Measurements from ENCODE around the gene KRTAP21-1.
"Not testable (repeated sequence)": the region's sequence is repeated elsewhere in the genome, so short reads cannot be mapped to it uniquely, and the experiment has no call there.

Gene KRTAP21-1

GRCh38 chr21:30755328-30755727 is at the start of gene KRTAP21-1:
Gene KRTAP21-1 (minus strand): TSS chr21:30755428. CDS start chr21:30755378, 50 bp downstream.
- in situ Hi-C loops (cut with HindIII; ENCODE audit: low sequenced_read_pairs); H3K4me3 ChIP-seq (ENCODE audit: low read depth, low read length); DNase-seq (ENCODE audit: low read depth): not testable (repeated sequence)

- in situ Hi-C loops (cut with HindIII; ENCODE audit: low sequenced_read_pairs): no loop called here
- no peak overlapping the region for H3K4me3 ChIP-seq (ENCODE audit: low read depth, low read length)
- TF ChIP-seq CTCF (IDR thresholded peaks at IDR 0.05; ENCODE audit: low read depth, low read length, missing control alignments): no peak
- no peak for DNase-seq (ENCODE audit: low read depth)
Measured at GRCh38 chr21:30800605-30801004, 45.4 kb upstream of the KRTAP21-1 start.

GRCh38 chr21:30793581-30794314 is 38.5 kb upstream of the KRTAP21-1 start:
- in situ Hi-C loops (cut with HindIII; ENCODE audit: low sequenced_read_pairs): no loop called here
- DNase-seq (ENCODE audit: low read depth): no peak
- no peak overlapping the region for H3K4me3 ChIP-seq (ENCODE audit: low read depth, low read length)
- TF ChIP-seq CTCF (IDR thresholded peaks at IDR 0.05; ENCODE audit: low read depth, low read length, missing control alignments): no peak

- in situ Hi-C loops (cut with HindIII; ENCODE audit: low sequenced_read_pairs): no loop called here
- no peak for DNase-seq (ENCODE audit: low read depth)
- H3K4me3 ChIP-seq (ENCODE audit: low read depth, low read length): no peak overlapping the region
- no peak for TF ChIP-seq CTCF (IDR thresholded peaks at IDR 0.05; ENCODE audit: low read depth, low read length, missing control alignments)
Measured at GRCh38 chr21:30779249-30779648, 24.0 kb upstream of the KRTAP21-1 start.

GRCh38 chr21:30769724-30770431 is 14.7 kb upstream of the KRTAP21-1 start:
- in situ Hi-C loops (cut with HindIII; ENCODE audit: low sequenced_read_pairs): no loop called here
- no peak for TF ChIP-seq CTCF (IDR thresholded peaks at IDR 0.05; ENCODE audit: low read depth, low read length, missing control alignments)
- no peak overlapping the region for H3K4me3 ChIP-seq (ENCODE audit: low read depth, low read length)
- DNase-seq (ENCODE audit: low read depth): no peak

GRCh38 chr21:30760776-30761175 is 5.5 kb upstream of the KRTAP21-1 start:
- TF ChIP-seq CTCF (IDR thresholded peaks at IDR 0.05; ENCODE audit: low read depth, low read length, missing control alignments): no peak
- in situ Hi-C loops (cut with HindIII; ENCODE audit: low sequenced_read_pairs): no loop called here
- no peak overlapping the region for H3K4me3 ChIP-seq (ENCODE audit: low read depth, low read length)
- no peak for DNase-seq (ENCODE audit: low read depth)

- no peak for DNase-seq (ENCODE audit: low read depth)
- TF ChIP-seq CTCF (IDR thresholded peaks at IDR 0.05; ENCODE audit: low read depth, low read length, missing control alignments): no peak
- in situ Hi-C loops (cut with HindIII; ENCODE audit: low sequenced_read_pairs): no loop called here
- H3K4me3 ChIP-seq (ENCODE audit: low read depth, low read length): no peak overlapping the region
Measured at GRCh38 chr21:30758306-30758705, 3.1 kb upstream of the KRTAP21-1 start.

Data from astrocyte of the cerebellum (primary cell).